WERI-Rb-1 (cell line): ENCODE measurements around the gene PIP4K2A.

Experiments
- DNase-seq: peaks from one replicate; pipeline ENCODE4 v3.0.0-alpha.2; 2020
- H3K27ac ChIP-seq: fragments of 250-450 bp; sonication (Bioruptor Pico); 2 replicates; pipeline ENCODE4 v1.5.1; 2020; ENCODE audit warnings: mild to moderate bottlenecking, moderate library complexity
- H3K27me3 ChIP-seq: fragments of 250-450 bp; sonication (Bioruptor Pico); 2 replicates; pipeline ENCODE4 v1.5.1; 2021; ENCODE audit warnings: mild to moderate bottlenecking, low read depth, moderate library complexity; ENCODE audit not compliant: insufficient read depth, severe bottlenecking
- H3K36me3 ChIP-seq: fragments of 250-450 bp; sonication (Bioruptor Pico); 2 replicates; pipeline ENCODE4 v1.5.1; 2020; ENCODE audit warnings: mild to moderate bottlenecking, moderate library complexity
- H3K4me3 ChIP-seq: 2 replicates; pipeline ENCODE4 v1.5.1; 2011; ENCODE audit warnings: low read depth, mild to moderate bottlenecking, control low read depth, low read length
- H3K9me3 ChIP-seq: fragments of 250-450 bp; sonication (Bioruptor Pico); 2 replicates; pipeline ENCODE4 v1.5.1; 2021; ENCODE audit warnings: mild to moderate bottlenecking, moderate library complexity; ENCODE audit not compliant: severe bottlenecking
- CTCF ChIP-seq: IDR thresholded peaks from 2 replicates; pipeline ENCODE4 v1.5.1; 2011; ENCODE audit warnings: low read depth, mild to moderate bottlenecking, control low read depth, inconsistent platforms, low read length

Gene PIP4K2A

GRCh38 chr10:22690158-22690557 is 24.2 kb downstream of the PIP4K2A start:
- H3K27me3 ChIP-seq: no peaks in the 10 kb centered on the region
- no peak overlapping the region for H3K4me3 ChIP-seq
- no peak for DNase-seq
- no peaks in the 10 kb centered on the region for H3K9me3 ChIP-seq
- no peaks in the 10 kb centered on the region for H3K36me3 ChIP-seq
- no peak for TF ChIP-seq CTCF
- no peak overlapping the region for H3K27ac ChIP-seq

- no peak for DNase-seq
- Histone ChIP-seq H3K36me3 (no peaks in the 10 kb centered on the region), H3K4me3 (no peak overlapping the region), H3K9me3 (no peaks in the 10 kb centered on the region), H3K27ac (no peak overlapping the region), H3K27me3 (no peaks in the 10 kb centered on the region)
- TF ChIP-seq CTCF: no peak
These were observed 28.0 kb downstream of the PIP4K2A start for GRCh38 chr10:22686347-22686746.

- H3K36me3 ChIP-seq: no peaks in the 10 kb centered on the region
- no peak for DNase-seq
- no peak overlapping the region for H3K4me3 ChIP-seq
- no peak overlapping the region for H3K27ac ChIP-seq
- no peak for TF ChIP-seq CTCF
- no peaks in the 10 kb centered on the region for H3K27me3 ChIP-seq
- H3K9me3 ChIP-seq: no peaks in the 10 kb centered on the region
These were observed 28.5 kb downstream of the PIP4K2A start for GRCh38 chr10:22685926-22686325.

GRCh38 chr10:22684699-22685098 is 29.7 kb downstream of the PIP4K2A start:
- H3K9me3 ChIP-seq: no peaks in the 10 kb centered on the region
- no peak for TF ChIP-seq CTCF
- no peak overlapping the region for H3K4me3 ChIP-seq
- no peaks in the 10 kb centered on the region for H3K27me3 ChIP-seq
- DNase-seq: no peak
- no peak overlapping the region for H3K27ac ChIP-seq
- H3K36me3 ChIP-seq: no peaks in the 10 kb centered on the region

GRCh38 chr10:22683140-22683389 is 31.3 kb downstream of the PIP4K2A start:
- Histone ChIP-seq H3K9me3 (no peaks in the 10 kb centered on the region), H3K4me3 (no peak overlapping the region), H3K27ac (no peak overlapping the region), H3K36me3 (no peaks in the 10 kb centered on the region), H3K27me3 (no peaks in the 10 kb centered on the region)
- no peak for DNase-seq
- no peak for TF ChIP-seq CTCF

GRCh38 chr10:22682237-22683139 is 31.9 kb downstream of the PIP4K2A start:
- DNase-seq: no peak
- Histone ChIP-seq H3K4me3 (no peak overlapping the region), H3K36me3 (no peaks in the 10 kb centered on the region), H3K9me3 (no peaks in the 10 kb centered on the region), H3K27me3 (no peaks in the 10 kb centered on the region), H3K27ac (no peak overlapping the region)
- no peak for TF ChIP-seq CTCF
